GM12801 (cell line): ENCODE results near the gene SLC15A5.

ENCODE experiments used
- TF ChIP-seq, protein P1 (sequence below): IDR thresholded peaks from one replicate; pipeline ENCODE4 v1.5.1; 2011; ENCODE audit warnings: control low read depth; ENCODE audit not compliant: insufficient read length; ENCODE audit errors: extremely low read depth

The SLC15A5 gene

DNA sequence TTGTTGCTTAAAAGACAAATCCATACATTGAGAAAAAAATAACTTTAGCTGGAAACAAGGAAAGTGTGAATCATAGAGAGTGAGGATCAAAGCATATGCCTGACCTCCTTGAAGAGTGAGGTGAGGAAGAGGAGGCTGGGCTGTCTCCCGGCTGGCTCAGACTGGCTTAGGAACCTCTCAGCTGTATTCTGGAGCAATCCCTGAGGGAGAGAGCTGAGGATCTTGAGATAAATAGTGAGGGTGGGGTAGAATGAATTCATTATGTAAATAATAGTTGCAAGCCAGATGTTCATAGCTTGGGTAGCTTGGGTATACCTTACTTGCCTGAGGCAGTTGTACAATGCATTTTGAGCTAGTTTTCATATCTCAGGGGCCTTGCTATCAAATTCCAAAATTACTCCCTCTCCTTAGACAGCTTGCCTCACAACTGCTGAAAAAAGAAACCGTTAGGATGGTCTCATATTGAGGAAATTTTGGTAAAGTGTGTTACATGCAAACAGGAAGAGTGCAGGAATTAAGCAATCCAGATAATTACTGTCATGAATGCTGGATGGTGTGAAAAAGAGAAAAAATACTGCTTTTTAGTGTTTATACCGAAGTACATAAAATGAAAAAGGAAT is 30.5 kb upstream of the SLC15A5 start:
- TF ChIP-seq, protein P1, sequence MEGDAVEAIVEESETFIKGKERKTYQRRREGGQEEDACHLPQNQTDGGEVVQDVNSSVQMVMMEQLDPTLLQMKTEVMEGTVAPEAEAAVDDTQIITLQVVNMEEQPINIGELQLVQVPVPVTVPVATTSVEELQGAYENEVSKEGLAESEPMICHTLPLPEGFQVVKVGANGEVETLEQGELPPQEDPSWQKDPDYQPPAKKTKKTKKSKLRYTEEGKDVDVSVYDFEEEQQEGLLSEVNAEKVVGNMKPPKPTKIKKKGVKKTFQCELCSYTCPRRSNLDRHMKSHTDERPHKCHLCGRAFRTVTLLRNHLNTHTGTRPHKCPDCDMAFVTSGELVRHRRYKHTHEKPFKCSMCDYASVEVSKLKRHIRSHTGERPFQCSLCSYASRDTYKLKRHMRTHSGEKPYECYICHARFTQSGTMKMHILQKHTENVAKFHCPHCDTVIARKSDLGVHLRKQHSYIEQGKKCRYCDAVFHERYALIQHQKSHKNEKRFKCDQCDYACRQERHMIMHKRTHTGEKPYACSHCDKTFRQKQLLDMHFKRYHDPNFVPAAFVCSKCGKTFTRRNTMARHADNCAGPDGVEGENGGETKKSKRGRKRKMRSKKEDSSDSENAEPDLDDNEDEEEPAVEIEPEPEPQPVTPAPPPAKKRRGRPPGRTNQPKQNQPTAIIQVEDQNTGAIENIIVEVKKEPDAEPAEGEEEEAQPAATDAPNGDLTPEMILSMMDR, result no peak

DNA sequence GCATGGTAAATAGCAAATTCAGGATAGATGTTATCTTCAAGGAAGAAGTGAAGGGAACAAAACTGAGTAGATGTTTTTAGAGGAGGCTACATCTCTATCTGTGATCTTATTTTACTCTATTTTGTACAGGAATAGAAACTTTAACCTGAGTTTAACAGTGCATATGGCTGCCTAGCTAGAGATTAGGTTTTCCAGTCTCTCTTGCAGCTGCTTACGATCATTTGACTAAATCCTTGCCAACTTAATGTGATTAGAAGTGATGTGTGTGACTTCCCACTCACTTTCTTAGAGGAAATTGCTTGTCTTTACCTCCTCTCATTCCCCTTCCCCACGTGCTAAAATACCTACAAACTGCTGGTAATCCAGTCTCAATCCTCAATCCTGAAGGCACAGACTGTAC is 26.5 kb upstream of the SLC15A5 start:
- TF ChIP-seq, protein P1, result no peak

DNA sequence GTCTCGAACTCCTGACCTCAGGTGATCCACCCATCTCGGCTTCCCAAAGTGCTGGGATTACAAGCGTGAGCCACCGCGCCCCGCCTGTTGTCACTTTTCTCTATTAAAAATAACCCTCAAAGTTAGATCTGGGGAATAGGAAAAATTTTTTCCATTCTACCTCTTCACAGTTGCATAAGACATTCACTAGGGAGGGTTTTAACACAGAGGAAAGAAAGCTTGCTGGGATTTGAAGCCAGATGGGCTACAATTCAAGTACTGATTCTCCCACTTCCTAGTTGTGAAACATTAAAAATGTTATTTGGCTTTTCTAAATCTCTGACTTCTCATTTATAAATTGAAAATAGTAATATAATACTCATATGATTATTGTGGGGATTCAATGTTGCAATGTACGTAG is 23.3 kb upstream of the SLC15A5 start:
- TF ChIP-seq, protein P1, result no peak

DNA sequence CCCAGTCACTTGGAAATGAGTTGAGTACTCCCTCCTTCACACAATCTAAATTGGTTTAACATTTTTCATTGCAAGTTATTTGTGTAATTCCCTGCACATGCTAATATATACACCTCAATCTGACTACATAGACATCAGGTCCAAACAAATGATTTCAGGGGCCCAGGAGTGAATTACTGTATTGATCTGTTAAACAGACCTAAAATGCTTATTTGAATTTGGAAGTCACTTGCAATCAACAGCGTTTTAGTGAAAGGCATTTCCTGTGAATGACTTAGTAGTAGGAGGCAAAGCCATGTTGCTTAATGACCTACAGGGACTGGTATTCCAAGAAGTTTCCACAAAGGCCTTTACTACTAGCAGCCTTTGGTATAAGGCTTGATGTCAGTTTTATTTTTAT is 22.6 kb upstream of the SLC15A5 start:
- TF ChIP-seq, protein P1, result no peak

DNA sequence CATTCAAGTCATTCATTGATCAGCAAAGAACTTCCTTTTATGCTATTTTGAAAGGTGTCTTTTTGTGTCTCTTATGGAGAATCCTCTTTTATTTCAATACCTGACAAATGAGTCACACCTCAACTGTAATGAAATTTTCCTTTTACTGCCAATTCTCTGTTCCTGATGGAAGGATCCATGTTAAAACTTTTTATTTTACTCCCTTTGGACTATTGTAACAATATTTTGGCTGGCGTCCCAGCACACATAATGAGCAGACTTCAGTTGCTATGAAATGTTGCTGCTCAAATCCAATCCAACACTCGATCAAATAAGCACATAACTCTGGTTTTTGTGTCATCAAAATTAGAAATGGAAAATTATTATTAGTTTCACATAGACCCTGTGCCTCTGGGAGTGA is 21.9 kb upstream of the SLC15A5 start:
- TF ChIP-seq, protein P1, result no peak

DNA sequence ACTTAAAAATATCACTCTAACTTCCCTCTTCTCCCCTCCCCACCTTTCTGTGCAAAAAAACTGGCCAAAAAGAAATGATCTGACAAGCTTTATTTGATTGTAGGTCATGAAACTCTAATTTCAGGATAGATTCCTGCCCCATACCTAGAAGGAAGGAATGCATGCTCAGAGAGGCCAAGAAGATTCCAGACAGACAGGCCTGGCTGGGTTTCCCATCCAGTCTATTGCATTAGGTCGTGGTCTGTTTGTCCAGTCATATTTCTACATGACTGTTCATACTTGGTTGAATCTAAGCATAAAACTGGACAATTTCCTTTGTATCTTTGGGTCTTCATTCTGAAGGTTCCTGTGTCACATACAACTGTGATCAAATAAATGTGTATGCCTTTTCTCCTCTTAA is 20.0 kb upstream of the SLC15A5 start:
- TF ChIP-seq, protein P1, result no peak

DNA sequence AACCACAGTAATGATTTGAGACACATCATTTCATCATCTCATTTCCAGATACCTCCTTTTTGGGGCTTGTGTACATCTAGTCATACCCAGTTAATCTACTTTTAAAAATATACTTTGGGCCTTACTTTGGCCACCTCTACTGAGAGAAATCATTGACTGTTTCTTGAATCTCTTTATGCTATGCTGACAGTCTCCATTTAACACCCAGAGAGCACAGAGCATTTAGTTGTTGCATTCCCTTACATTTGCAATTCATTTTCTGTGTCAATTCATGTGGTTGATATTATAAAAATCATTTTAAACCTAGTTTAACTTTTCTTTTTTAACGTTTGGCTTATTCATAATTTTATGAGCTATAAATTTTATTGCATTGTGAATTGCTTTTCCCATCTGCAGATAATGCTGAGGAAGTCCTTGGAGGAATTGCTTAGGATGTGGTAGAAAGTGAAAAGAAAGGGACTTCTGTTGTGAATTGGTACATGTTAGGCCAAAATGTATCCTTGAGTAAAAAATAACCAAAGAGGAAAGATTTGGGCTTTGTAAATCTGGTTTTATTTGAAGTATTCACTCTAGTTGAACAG is 17.0 kb upstream of the SLC15A5 start:
- TF ChIP-seq, protein P1, result no peak
